Fibroblast of lung (primary cell): ENCODE measurements around the gene PIR. TPM values are rescaled to one million over a fixed set of nuclear protein-coding genes. Genes with fewer than 3 reads are reported as not detected.
A peak's percentile ranks its signal among the peaks of the same experiment; 100 is the strongest.

Experiments
- DNase-seq, 2 donors: peaks; one replicate each; pipeline versions ENCODE4 v3.0.0 to v3.0.0-alpha.2; 2010; ENCODE audit warnings: low read depth in 2 of 2
- H2AFZ ChIP-seq: 2 replicates; pipeline ENCODE4 v1.5.1; 2012; ENCODE audit warnings: low read length, control low read depth, inconsistent platforms
- H3K27ac ChIP-seq: 2 replicates; pipeline ENCODE4 v1.5.1; 2011; ENCODE audit warnings: low read length, control low read depth; ENCODE audit not compliant: insufficient read depth
- H3K27me3 ChIP-seq: 2 replicates; pipeline ENCODE4 v1.5.1; 2011; ENCODE audit warnings: mild to moderate bottlenecking, low read length; ENCODE audit not compliant: control insufficient read depth, insufficient read depth
- H3K36me3 ChIP-seq: 2 replicates; pipeline ENCODE4 v1.5.1; 2011; ENCODE audit warnings: low read length; ENCODE audit not compliant: control insufficient read depth, insufficient read depth
- H3K4me1 ChIP-seq: 2 replicates; pipeline ENCODE4 v1.5.1; 2011; ENCODE audit warnings: low read length; ENCODE audit not compliant: control insufficient read depth, insufficient read depth; ENCODE audit errors: extremely low read depth
- H3K4me2 ChIP-seq: 2 replicates; pipeline ENCODE4 v1.5.1; 2011; ENCODE audit warnings: low read length, control low read depth; ENCODE audit not compliant: insufficient read depth; ENCODE audit errors: extremely low read depth
- H3K4me3 ChIP-seq, 4 experiments: fragments of 200-600 bp in 1 of 4; sonication (generic) in 1 of 4; replicated peaks in 1 of 4; 2 replicates each; pipeline ENCODE4 v1.5.1; 2011 to 2016; ENCODE audit warnings: low read length in 4 of 4, low read depth in 3 of 4, mild to moderate bottlenecking in 3 of 4, control low read depth in 2 of 4, inconsistent platforms in 1 of 4, mixed read lengths in 1 of 4; ENCODE audit not compliant: insufficient read depth in 1 of 4; ENCODE audit errors: control extremely low read depth in 1 of 4
- H3K79me2 ChIP-seq: 2 replicates; pipeline ENCODE4 v1.5.1; 2012; ENCODE audit warnings: mild to moderate bottlenecking, low read length, inconsistent platforms; ENCODE audit not compliant: control insufficient read depth, insufficient read depth
- H3K9ac ChIP-seq: 2 replicates; pipeline ENCODE4 v1.5.1; 2011; ENCODE audit warnings: mild to moderate bottlenecking, low read length, control low read depth; ENCODE audit not compliant: insufficient read depth
- H3K9me3 ChIP-seq: 2 replicates; pipeline ENCODE4 v1.5.1; 2012; ENCODE audit warnings: low read depth, low read length; ENCODE audit not compliant: control insufficient read depth, insufficient read depth
- H4K20me1 ChIP-seq: 2 replicates; pipeline ENCODE4 v1.5.1; 2011; ENCODE audit warnings: low read length; ENCODE audit not compliant: control insufficient read depth, insufficient read depth; ENCODE audit errors: extremely low read depth
- CTCF ChIP-seq, 2 donors: IDR thresholded peaks in 1 of 2; conservative IDR thresholded peaks in 1 of 2; 1 replicate in 1 of 2; 2 replicates in 1 of 2; pipeline ENCODE4 v1.5.1; 2011 to 2012; ENCODE audit warnings: low read length in 2 of 2, control low read depth in 1 of 2, inconsistent platforms in 1 of 2, low read depth in 1 of 2, mild to moderate bottlenecking in 1 of 2
- EZH2 ChIP-seq: IDR thresholded peaks from 2 replicates; pipeline ENCODE4 v1.5.1; 2012; ENCODE audit warnings: low read length, control low read depth, mild to moderate bottlenecking; ENCODE audit errors: missing control alignments
- polyA plus RNA-seq, 2 donors: library from polyadenylated mRNA; depleted of rRNA in 1 of 2; stranded (reverse) in 1 of 2; unstranded in 1 of 2; fragments of >200 nt; gene quantifications; 2 replicates each; pipeline ENCODE4 v1.2.1, GENCODE V29; 2011 to 2012; ENCODE audit warnings: missing spikeins in 1 of 2
- total RNA-seq: library from RNA; depleted of rRNA; stranded (reverse); fragments of >200 nt; gene quantifications from 2 replicates; pipeline ENCODE4 v1.2.1, GENCODE V29; 2014

The PIR gene
- total and polyA plus RNA-seq, 2 donors (not counting 1 experiment from before 2014, with no cell fraction given): 17.0 to 19.9 TPM

DNA sequence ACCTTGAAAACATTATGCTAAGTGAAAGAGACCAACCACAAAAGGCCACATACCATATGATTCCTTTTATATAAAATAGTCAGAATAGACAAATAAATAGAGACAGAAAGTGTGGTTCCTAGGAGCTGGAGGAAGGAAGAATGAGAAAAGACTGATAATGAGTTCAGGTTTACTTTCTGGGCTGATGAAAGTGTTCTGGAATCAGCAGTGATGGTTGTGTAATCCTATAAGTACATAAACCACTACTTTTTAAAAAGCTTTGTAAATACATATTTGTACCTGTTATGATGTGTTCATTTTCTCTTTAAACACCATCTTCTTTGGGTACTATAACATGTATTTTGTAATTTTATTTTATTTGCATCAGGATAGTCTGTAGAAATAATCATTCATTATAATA, 20.6 kb downstream of the PIR start:
- Histone ChIP-seq H3K27ac (no peak overlapping the region), H3K27me3 (no peaks in the 10 kb centered on the region), H2AFZ (no peak overlapping the region), H3K9me3 (no peaks in the 10 kb centered on the region), H3K79me2 (no peaks in the 10 kb centered on the region), H3K9ac (no peak overlapping the region), H4K20me1 (no peaks in the 10 kb centered on the region), H3K4me1 (no peaks in the 10 kb centered on the region), H3K36me3 (no peaks in the 10 kb centered on the region), H3K4me2 (no peak overlapping the region), H3K4me3 (no peak overlapping the region)
- TF ChIP-seq EZH2 (no peak), CTCF (conservative IDR thresholded peaks at IDR 0.05 in 1 of 2, IDR thresholded peaks at IDR 0.05 in 1 of 2; ENCODE audit: low read depth in 1 of 2, low read length in 2 of 2) (no peak)
- no peak for DNase-seq

GRCh38 chrX:15471028-15471427, 22.1 kb downstream of the PIR start:
- no peak for TF ChIP-seq EZH2
- peak; percentile 66 to 76 for TF ChIP-seq CTCF (conservative IDR thresholded peaks at IDR 0.05 in 1 of 2, IDR thresholded peaks at IDR 0.05 in 1 of 2; ENCODE audit: low read depth in 1 of 2, low read length in 2 of 2)
- Histone ChIP-seq H3K9me3 (no peaks in the 10 kb centered on the region), H3K79me2 (no peaks in the 10 kb centered on the region), H3K4me3 (no peak overlapping the region), H2AFZ (no peak overlapping the region), H3K36me3 (no peaks in the 10 kb centered on the region), H3K27me3 (no peaks in the 10 kb centered on the region), H3K27ac (no peak overlapping the region), H3K4me1 (no peaks in the 10 kb centered on the region), H3K4me2 (no peak overlapping the region), H3K9ac (no peak overlapping the region), H4K20me1 (no peaks in the 10 kb centered on the region)
- peak; percentile 57 to 64 for DNase-seq

GRCh38 chrX:15469613-15470012, 23.5 kb downstream of the PIR start:
- H3K79me2 ChIP-seq: no peaks in the 10 kb centered on the region
- TF ChIP-seq CTCF (conservative IDR thresholded peaks at IDR 0.05 in 1 of 2, IDR thresholded peaks at IDR 0.05 in 1 of 2; ENCODE audit: low read depth in 1 of 2, low read length in 2 of 2) (no peak), EZH2 (no peak)
- no peak for DNase-seq

More at GRCh38 chrX:15469613-15470012, 23.5 kb downstream of the PIR start:
- Histone ChIP-seq H3K9ac (no peak overlapping the region), H3K4me3 (no peak overlapping the region), H3K36me3 (no peaks in the 10 kb centered on the region), H3K9me3 (no peaks in the 10 kb centered on the region), H3K27ac (no peak overlapping the region), H2AFZ (no peak overlapping the region), H3K4me2 (no peak overlapping the region), H3K27me3 (no peaks in the 10 kb centered on the region), H4K20me1 (no peaks in the 10 kb centered on the region), H3K4me1 (no peaks in the 10 kb centered on the region)
